Measurements from ENCODE around the gene C11orf54. TPM values are rescaled to one million over a fixed set of nuclear protein-coding genes. Genes with fewer than 3 reads are reported as not detected.

Gene C11orf54
- 16.1 and 18.0 TPM in 2 replicates for total RNA-seq (2021)
- long read RNA-seq, full-length matches to known transcripts, result 90 of 116 reads
- long read RNA-seq, partial matches to known transcripts, result 2 of 116 reads
- long read RNA-seq, other reads (novel, unspliced or antisense), result 24 of 116 reads

DNA sequence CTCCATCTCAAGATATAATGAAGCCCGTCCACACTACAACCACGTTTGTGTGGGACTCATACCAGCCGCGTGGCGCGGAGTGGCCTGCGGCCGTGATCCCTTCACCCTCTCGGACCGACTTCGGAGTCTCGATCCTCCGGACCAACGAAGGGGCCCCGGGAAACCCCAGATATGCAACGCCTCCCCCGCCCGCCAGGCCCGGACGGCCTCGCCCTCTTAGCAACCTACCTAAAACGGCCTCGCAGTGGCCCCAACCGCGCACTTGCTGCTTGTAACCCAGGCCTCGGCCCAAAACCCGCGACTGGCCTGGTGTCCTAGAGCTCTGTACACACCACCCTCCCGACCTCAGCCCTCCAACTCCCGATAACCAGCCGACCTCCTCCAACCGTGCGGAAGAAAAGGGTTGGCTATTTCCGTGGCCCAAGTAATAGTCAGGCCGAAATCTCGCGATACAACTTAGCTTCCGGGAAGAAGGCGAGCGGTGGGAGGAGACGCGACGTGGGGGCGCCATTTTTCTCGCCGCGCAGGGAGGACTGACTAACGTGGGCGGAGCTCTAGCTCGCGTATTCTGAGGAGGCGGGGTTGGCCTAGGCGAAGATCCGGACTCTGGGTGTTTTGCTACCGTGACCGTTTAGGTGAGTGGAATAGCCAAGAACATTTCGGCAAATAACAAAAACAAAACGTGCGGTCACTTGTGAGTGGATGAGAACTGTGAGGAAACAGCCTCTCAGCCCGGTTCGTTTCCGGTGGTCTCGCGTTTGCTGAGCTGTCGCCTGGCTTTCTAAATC is at the start of gene C11orf54, which contains the start of gene TAF1D:
Gene C11orf54 (plus strand): TSS at position 579 of the 788 bp plus-strand sequence. CDS start 5,722 bp downstream, outside the sequence.
Gene TAF1D (minus strand): TSS at position 402 of the 788 bp plus-strand sequence. CDS start 2,191 bp downstream, outside the sequence.
- H4K20me1 ChIP-seq (ENCODE audit: control insufficient read depth, insufficient read depth, insufficient read length), result no peaks in the 10 kb centered on the region
- H3T11ph ChIP-seq (ENCODE audit: low read length), result no peak within 1 kb of the TSS
- H3K27ac ChIP-seq (ENCODE audit: insufficient read length, low read depth, low read length), result peak within 1 kb of the TSS; percentile 59
- Mint-ChIP-seq H3K4me1 (peaks cover 34 to 52% of the 10 kb centered on the region in 2 experiments), H3K4me3 (peak within 1 kb of the TSS; percentile 100), H3K9me3 (no peaks in the 10 kb centered on the region; a peak in 1 of 5 replicates), H3K36me3 (ENCODE audit: insufficient read depth in 1 of 3, low read depth in 3 of 3) (peaks cover 48 to 60% (median 48%) of the 10 kb centered on the region in 3 experiments), H3K27me3 (ENCODE audit: low read depth) (peaks cover 2% of the 10 kb centered on the region; the same call in 1 of the 2 replicates), H3K27ac (peak within 1 kb of the TSS; percentile 99 to 100 (median 100))
- H2BK15ac ChIP-seq (ENCODE audit: low read depth, low read length), result no peak within 1 kb of the TSS
- H3K4ac ChIP-seq (ENCODE audit: low read depth, low read length), result no peak within 1 kb of the TSS; the same call in 1 of the 2 replicates
- no peaks in the 10 kb centered on the region for H3K27me3 ChIP-seq (ENCODE audit: insufficient read depth, low read length)
- peak within 1 kb of the TSS; percentile 80 for H2AFZ ChIP-seq (ENCODE audit: low read length)
- no peak within 1 kb of the TSS for H4K91ac ChIP-seq (ENCODE audit: insufficient read length, low read depth, low read length)
- peak; percentile 96 for DNase-seq
- H2BK120ac ChIP-seq (ENCODE audit: low read depth, low read length, poor library complexity, severe bottlenecking), result no peak within 1 kb of the TSS
- H3K18ac ChIP-seq (ENCODE audit: insufficient read length, low read depth, low read length), result peak within 1 kb of the TSS; percentile 93
- no peaks in the 10 kb centered on the region for H3K9me3 ChIP-seq (ENCODE audit: control insufficient read depth, low read depth, low read length)
- peak within 1 kb of the TSS; percentile 26 for H3K56ac ChIP-seq (ENCODE audit: insufficient read length, low read depth, low read length)
- TF ChIP-seq, protein P1, sequence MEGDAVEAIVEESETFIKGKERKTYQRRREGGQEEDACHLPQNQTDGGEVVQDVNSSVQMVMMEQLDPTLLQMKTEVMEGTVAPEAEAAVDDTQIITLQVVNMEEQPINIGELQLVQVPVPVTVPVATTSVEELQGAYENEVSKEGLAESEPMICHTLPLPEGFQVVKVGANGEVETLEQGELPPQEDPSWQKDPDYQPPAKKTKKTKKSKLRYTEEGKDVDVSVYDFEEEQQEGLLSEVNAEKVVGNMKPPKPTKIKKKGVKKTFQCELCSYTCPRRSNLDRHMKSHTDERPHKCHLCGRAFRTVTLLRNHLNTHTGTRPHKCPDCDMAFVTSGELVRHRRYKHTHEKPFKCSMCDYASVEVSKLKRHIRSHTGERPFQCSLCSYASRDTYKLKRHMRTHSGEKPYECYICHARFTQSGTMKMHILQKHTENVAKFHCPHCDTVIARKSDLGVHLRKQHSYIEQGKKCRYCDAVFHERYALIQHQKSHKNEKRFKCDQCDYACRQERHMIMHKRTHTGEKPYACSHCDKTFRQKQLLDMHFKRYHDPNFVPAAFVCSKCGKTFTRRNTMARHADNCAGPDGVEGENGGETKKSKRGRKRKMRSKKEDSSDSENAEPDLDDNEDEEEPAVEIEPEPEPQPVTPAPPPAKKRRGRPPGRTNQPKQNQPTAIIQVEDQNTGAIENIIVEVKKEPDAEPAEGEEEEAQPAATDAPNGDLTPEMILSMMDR (conservative IDR thresholded peaks at IDR 0.05), result no peak
- peaks cover 23% of the 10 kb centered on the region; the same call in 1 of the 2 replicates for H3K79me2 ChIP-seq (ENCODE audit: insufficient read depth, low read length)
- peak within 1 kb of the TSS; percentile 95 for H3K4me2 ChIP-seq (ENCODE audit: insufficient read depth, insufficient read length, low read length)
- H4K8ac ChIP-seq (replicated peaks; ENCODE audit: insufficient read length, low read depth, low read length), result no peak within 1 kb of the TSS
- H3K23ac ChIP-seq (ENCODE audit: insufficient read length, low read depth, low read length), result no peak within 1 kb of the TSS
- H3K23me2 ChIP-seq (ENCODE audit: insufficient read length, low read depth, low read length, poor library complexity, severe bottlenecking), result peaks cover 11% of the 10 kb centered on the region
- H2AK5ac ChIP-seq (ENCODE audit: insufficient read length, low read length), result no peak within 1 kb of the TSS
- H2BK5ac ChIP-seq (ENCODE audit: insufficient read length, low read length), result no peak within 1 kb of the TSS
- no CpG with 5 or more reads among the region's 65 CpGs for whole genome bisulfite sequencing (ENCODE audit: extremely low coverage, insufficient read length, low lambda C conversion rate)
- peak within 1 kb of the TSS; percentile 54 for H4K5ac ChIP-seq (ENCODE audit: insufficient read length, low read depth, low read length)
- no peak within 1 kb of the TSS for H2BK12ac ChIP-seq (ENCODE audit: insufficient read length, low read depth, low read length)
- H3K4me1 ChIP-seq (ENCODE audit: insufficient read depth, low read length), result no peaks in the 10 kb centered on the region
- peak within 1 kb of the TSS; percentile 97; the same call in 1 of the 2 replicates for H3K14ac ChIP-seq (ENCODE audit: insufficient read depth, low read length)
- H3K9ac ChIP-seq (ENCODE audit: extremely low read depth, insufficient read length, low read length), result peak within 1 kb of the TSS; percentile 91
- H2BK20ac ChIP-seq (ENCODE audit: low read depth, low read length, poor library complexity, severe bottlenecking), result no peak within 1 kb of the TSS
- no peaks in the 10 kb centered on the region for H3K79me1 ChIP-seq (ENCODE audit: insufficient read depth, low read depth, low read length, poor library complexity, severe bottlenecking)
